Liver (tissue), 9 donors: Measurements from ENCODE around the gene SVEP1. TPM values are rescaled to one million over a fixed set of nuclear protein-coding genes. Genes with fewer than 3 reads are reported as not detected.

Experiments used
- DNase-seq: peaks from one replicate; pipeline ENCODE4 v3.0.0-alpha.2; 2017; ENCODE audit warnings: low spot score
- H3K27ac ChIP-seq, 2 donors: one replicate each; pipeline ENCODE4 v1.7.0; 2013; ENCODE audit warnings: inconsistent platforms in 2 of 2, low read length in 2 of 2, control low read depth in 1 of 2, low read depth in 1 of 2, mild to moderate bottlenecking in 1 of 2
- H3K27me3 ChIP-seq, 4 donors: one replicate each; pipeline versions ENCODE4 v1.6.1 to v1.7.0; 2013; ENCODE audit warnings: low read length in 3 of 4, inconsistent platforms in 1 of 4, mild to moderate bottlenecking in 1 of 4, moderate library complexity in 1 of 4; ENCODE audit not compliant: control insufficient read depth in 4 of 4, insufficient read depth in 4 of 4
- H3K36me3 ChIP-seq, 4 donors: one replicate each; pipeline versions ENCODE4 v1.6.1 to v1.7.0; 2013; ENCODE audit warnings: low read length in 3 of 4, mild to moderate bottlenecking in 3 of 4, low read depth in 1 of 4, moderate library complexity in 1 of 4; ENCODE audit not compliant: control insufficient read depth in 4 of 4, insufficient read depth in 3 of 4
- H3K4me1 ChIP-seq, 4 donors: one replicate each; pipeline versions ENCODE4 v1.6.1 to v1.7.0; 2013; ENCODE audit warnings: low read length in 3 of 4, mild to moderate bottlenecking in 3 of 4, moderate library complexity in 1 of 4; ENCODE audit not compliant: control insufficient read depth in 4 of 4, insufficient read depth in 4 of 4
- H3K4me3 ChIP-seq, 3 donors: one replicate each; pipeline versions ENCODE4 v1.6.1 to v1.7.0; 2013; ENCODE audit warnings: low read length in 3 of 3, control low read depth in 1 of 3, low read depth in 1 of 3, mild to moderate bottlenecking in 1 of 3
- H3K9ac ChIP-seq, 2 donors: one replicate each; pipeline ENCODE4 v1.7.0; 2013; ENCODE audit warnings: low read length in 2 of 2, mild to moderate bottlenecking in 2 of 2, moderate library complexity in 2 of 2, control low read depth in 1 of 2, low read depth in 1 of 2
- H3K9me3 ChIP-seq, 4 donors: one replicate each; pipeline versions ENCODE4 v1.6.1 to v1.7.0; 2013; ENCODE audit warnings: low read length in 3 of 4; ENCODE audit not compliant: control insufficient read depth in 4 of 4
- CTCF ChIP-seq: fragments of 150-350 bp; IDR thresholded peaks from 2 replicates; pipeline ENCODE4 v1.5.1; 2017; ENCODE audit warnings: improper control_type of control experiment, low read depth, low read length; ENCODE audit not compliant: missing input control
- EGR1 ChIP-seq, 2 donors: IDR thresholded peaks; 2 replicates each; pipeline ENCODE4 v1.6.1; 2016 to 2018; ENCODE audit warnings: antibody characterized with exemption in 2 of 2, low read depth in 2 of 2
- FOXA1 ChIP-seq: IDR thresholded peaks from 2 replicates; pipeline ENCODE4 v1.6.1; 2016; ENCODE audit warnings: antibody characterized with exemption
- JUND ChIP-seq, 2 donors: IDR thresholded peaks; 2 replicates each; pipeline ENCODE4 v1.6.1; 2016; ENCODE audit warnings: antibody characterized with exemption in 2 of 2
- NR2F2 ChIP-seq: IDR thresholded peaks from 2 replicates; pipeline ENCODE4 v1.6.1; 2016; ENCODE audit warnings: antibody characterized with exemption
- RAD21 ChIP-seq, 2 donors: IDR thresholded peaks; 2 replicates each; pipeline ENCODE4 v1.6.1; 2016; ENCODE audit warnings: antibody characterized with exemption in 2 of 2, mild to moderate bottlenecking in 2 of 2
- SP1 ChIP-seq: IDR thresholded peaks from 2 replicates; pipeline ENCODE4 v1.6.1; 2018; ENCODE audit warnings: antibody characterized with exemption, mild to moderate bottlenecking
- YY1 ChIP-seq: IDR thresholded peaks from 2 replicates; pipeline ENCODE4 v1.6.1; 2016; ENCODE audit warnings: antibody characterized with exemption, mild to moderate bottlenecking
- WGBS: extraction: QIAGEN DNeasy Blood & Tissue Kit; methylation state at CpG from one replicate; pipeline ENCODE4 v1.1.7; 2013; 5-methylcytosine and 5-hydroxymethylcytosine counted together
- polyA plus RNA-seq, 2 donors: library from polyadenylated mRNA; stranded (reverse) in 1 of 2; unstranded in 1 of 2; fragments of 200-250 nt in 1 of 2; fragments of >200 nt in 1 of 2; fragmentation: Nextera tagmentation in 1 of 2; extraction: Ambion mirVana in 1 of 2; gene quantifications; one replicate each; pipeline versions ENCODE4 v1.2.1 to v1.2.3, GENCODE V29; 2013 to 2015
- total RNA-seq, 2 donors: library from RNA; depleted of rRNA; stranded (reverse); fragments of >200 nt; gene quantifications; one replicate each; pipeline ENCODE4 v1.2.3, GENCODE V29; 2014
- TF ChIP-seq, protein P1 (sequence below): IDR thresholded peaks from 2 replicates; pipeline ENCODE4 v1.6.1; 2016; ENCODE audit warnings: antibody characterized with exemption
- TF ChIP-seq, protein P2 (sequence below): IDR thresholded peaks from 2 replicates; pipeline ENCODE4 v1.6.1; 2016; ENCODE audit warnings: antibody characterized with exemption
- donor health status: healthy.
- donor health status: healthy.
- donor health status: healthy.
- donor health status: healthy.
- donor health status: healthy.

Gene SVEP1
- total and polyA plus RNA-seq, 4 donors: 0.58 to 7.5 (median 1.8) TPM

DNA sequence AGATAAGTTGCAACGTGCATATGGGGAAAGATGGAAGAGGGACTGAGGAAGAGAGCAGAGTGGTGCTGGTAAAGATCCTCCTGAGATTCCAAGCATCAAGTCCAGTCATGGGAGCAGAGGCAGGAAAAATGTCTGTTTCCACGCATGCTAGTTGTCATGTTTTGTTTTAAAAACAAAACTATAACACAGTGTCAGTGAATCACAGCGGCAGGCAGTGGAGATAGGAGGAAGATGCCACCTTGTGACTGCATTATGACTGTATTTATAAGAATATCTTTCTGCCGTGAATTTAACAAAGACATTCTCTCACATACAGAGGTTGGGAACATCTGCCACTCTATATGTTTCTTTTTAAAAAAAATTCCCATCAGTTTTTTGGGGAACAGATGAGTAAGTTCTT, 3.7 kb upstream of the SVEP1 start:
- DNase-seq: no peak
- 57% methylated on average over 4 of the region's 4 CpGs for WGBS
- H3K27me3 ChIP-seq: peaks cover 0 to 6% (median 2%) of the 10 kb centered on the region in 4 donors
- H3K27ac ChIP-seq: no peak overlapping the region
- H3K4me1 ChIP-seq: peaks cover 0 to 13% (median 9%) of the 10 kb centered on the region in 4 donors
- H3K9me3 ChIP-seq: no peaks in the 10 kb centered on the region
- peak; percentile 2 for TF ChIP-seq CTCF
- TF ChIP-seq JUND (IDR thresholded peaks at IDR 0.05): no peak
- TF ChIP-seq RAD21 (IDR thresholded peaks at IDR 0.05): peak; percentile 50 to 62
- no peak for TF ChIP-seq NR2F2
- H3K9ac ChIP-seq: no peak overlapping the region
- no peak overlapping the region for H3K4me3 ChIP-seq
- no peaks in the 10 kb centered on the region for H3K36me3 ChIP-seq

GRCh38 chr9:110582156-110582555, 2.6 kb upstream of the SVEP1 start:
- Histone ChIP-seq H3K9me3 (no peaks in the 10 kb centered on the region), H3K27me3 (peaks cover 0 to 6% (median 3%) of the 10 kb centered on the region in 4 donors), H3K36me3 (no peaks in the 10 kb centered on the region), H3K4me1 (peaks cover 0 to 13% (median 9%) of the 10 kb centered on the region in 4 donors), H3K27ac (no peak overlapping the region), H3K9ac (no peak overlapping the region), H3K4me3 (no peak overlapping the region)
- 63% methylated on average over 3 of the region's 3 CpGs for WGBS
- DNase-seq: no peak
- no peak for TF ChIP-seq FOXA1
- no peak for TF ChIP-seq SP1
- no peak for TF ChIP-seq YY1
- TF ChIP-seq, protein P1, sequence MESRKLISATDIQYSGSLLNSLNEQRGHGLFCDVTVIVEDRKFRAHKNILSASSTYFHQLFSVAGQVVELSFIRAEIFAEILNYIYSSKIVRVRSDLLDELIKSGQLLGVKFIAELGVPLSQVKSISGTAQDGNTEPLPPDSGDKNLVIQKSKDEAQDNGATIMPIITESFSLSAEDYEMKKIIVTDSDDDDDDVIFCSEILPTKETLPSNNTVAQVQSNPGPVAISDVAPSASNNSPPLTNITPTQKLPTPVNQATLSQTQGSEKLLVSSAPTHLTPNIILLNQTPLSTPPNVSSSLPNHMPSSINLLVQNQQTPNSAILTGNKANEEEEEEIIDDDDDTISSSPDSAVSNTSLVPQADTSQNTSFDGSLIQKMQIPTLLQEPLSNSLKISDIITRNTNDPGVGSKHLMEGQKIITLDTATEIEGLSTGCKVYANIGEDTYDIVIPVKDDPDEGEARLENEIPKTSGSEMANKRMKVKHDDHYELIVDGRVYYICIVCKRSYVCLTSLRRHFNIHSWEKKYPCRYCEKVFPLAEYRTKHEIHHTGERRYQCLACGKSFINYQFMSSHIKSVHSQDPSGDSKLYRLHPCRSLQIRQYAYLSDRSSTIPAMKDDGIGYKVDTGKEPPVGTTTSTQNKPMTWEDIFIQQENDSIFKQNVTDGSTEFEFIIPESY: no peak
- TF ChIP-seq, protein P2, sequence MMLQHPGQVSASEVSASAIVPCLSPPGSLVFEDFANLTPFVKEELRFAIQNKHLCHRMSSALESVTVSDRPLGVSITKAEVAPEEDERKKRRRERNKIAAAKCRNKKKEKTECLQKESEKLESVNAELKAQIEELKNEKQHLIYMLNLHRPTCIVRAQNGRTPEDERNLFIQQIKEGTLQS: no peak
- no peak for TF ChIP-seq CTCF

GRCh38 chr9:110580850-110581249, 1.3 kb upstream of the SVEP1 start:
- no peak for DNase-seq
- peaks cover 0 to 6% (median 3%) of the 10 kb centered on the region in 4 donors for H3K27me3 ChIP-seq
- H3K36me3 ChIP-seq: no peaks in the 10 kb centered on the region
- H3K9me3 ChIP-seq: no peaks in the 10 kb centered on the region
- no peak overlapping the region for H3K27ac ChIP-seq
- peaks cover 0 to 13% (median 9%) of the 10 kb centered on the region in 4 donors for H3K4me1 ChIP-seq
- H3K9ac ChIP-seq: no peak overlapping the region
- TF ChIP-seq RAD21 (IDR thresholded peaks at IDR 0.05): no peak
- TF ChIP-seq EGR1 (IDR thresholded peaks at IDR 0.05; ENCODE audit: low read depth in 2 of 2): no peak
- WGBS: 62% methylated on average over 6 of the region's 6 CpGs
- no peak overlapping the region for H3K4me3 ChIP-seq
